Measurements from ENCODE around the gene FBXL20.
"Not testable (repeated sequence)": the region's sequence is repeated elsewhere in the genome, so short reads cannot be mapped to it uniquely, and the experiment has no call there.

The FBXL20 gene

DNA sequence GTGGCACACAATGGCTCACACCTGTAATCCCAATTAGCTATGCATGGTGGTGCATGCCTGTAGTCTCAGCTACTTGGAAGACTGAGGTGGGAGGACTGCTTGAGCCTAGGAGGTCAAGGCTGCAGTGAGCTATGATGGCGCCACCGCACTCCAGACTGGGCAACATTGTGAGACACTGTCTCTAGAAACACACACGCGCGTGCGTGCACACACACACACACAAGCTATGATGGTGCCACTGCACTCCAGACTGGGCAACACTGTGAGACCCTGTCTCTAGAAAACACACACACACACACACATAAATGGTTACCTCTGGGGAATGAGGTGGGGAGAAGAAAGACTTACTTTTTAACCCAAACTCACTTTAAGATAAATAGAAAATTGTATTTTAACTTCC, 16.4 kb downstream of the FBXL20 start:
- in situ Hi-C loops (cut with MboI; ENCODE audit: low sequenced_read_pairs): no loop called here

DNA sequence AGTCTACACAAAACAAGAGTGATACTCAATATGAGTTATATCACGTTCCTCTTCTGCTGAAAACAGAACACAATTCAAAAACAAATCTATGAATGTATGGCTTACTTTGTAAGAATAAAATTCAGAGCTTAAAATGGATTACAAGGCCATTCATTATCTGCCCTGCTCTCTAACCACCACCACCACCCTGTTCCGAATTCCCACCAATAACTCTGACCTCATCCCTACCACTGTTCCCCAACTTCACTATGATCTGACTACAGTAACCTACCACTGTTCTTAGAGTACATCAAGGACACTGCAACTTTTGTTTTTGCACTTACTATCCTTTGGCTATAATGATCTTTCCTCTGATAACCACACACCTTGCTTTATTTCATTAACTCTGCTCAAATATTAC, 21.3 kb downstream of the FBXL20 start:
- in situ Hi-C loops (cut with MboI; ENCODE audit: low sequenced_read_pairs): no loop called here

DNA sequence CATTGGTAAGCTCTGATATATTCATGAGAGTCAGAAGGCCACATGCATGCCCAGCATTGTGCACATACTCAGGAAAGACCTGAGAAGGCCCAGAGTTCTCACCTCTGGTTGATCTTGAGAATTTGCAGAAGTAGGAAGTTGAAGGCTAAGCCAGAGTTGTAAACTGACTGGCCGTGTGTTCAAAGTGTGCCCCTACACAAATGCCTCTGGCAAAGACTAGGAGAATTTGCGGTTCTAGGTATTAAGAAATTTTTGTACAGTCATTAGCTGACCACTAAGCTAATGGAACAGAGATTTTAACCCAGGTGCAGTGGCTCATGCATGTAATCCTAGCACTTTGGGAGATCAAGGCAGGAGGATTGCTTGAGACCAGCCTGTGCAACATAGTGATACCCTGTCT, 25.0 kb downstream of the FBXL20 start:
- in situ Hi-C loops (cut with MboI; ENCODE audit: low sequenced_read_pairs): no loop called here

DNA sequence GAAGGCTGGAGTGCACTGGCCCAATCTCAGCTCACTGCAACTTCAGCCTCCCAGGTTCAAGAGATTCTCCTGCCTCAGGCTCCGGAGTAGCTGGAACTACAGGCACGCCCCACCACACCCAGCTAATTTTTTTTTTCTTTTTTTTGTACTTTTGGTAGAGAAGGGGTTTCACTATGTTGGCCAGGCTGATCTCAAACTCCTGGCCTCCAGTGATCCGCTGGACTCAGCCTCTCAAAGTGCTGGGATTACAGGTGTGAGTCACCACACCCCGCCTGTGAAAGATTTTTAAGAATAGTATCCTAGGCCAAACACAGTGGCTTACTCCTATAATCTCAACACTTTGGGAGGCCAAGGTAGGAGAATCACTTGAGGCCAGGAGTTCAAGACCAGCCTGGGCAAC, 33.6 kb downstream of the FBXL20 start:
- in situ Hi-C loops (cut with MboI; ENCODE audit: low sequenced_read_pairs): not testable (repeated sequence)

DNA sequence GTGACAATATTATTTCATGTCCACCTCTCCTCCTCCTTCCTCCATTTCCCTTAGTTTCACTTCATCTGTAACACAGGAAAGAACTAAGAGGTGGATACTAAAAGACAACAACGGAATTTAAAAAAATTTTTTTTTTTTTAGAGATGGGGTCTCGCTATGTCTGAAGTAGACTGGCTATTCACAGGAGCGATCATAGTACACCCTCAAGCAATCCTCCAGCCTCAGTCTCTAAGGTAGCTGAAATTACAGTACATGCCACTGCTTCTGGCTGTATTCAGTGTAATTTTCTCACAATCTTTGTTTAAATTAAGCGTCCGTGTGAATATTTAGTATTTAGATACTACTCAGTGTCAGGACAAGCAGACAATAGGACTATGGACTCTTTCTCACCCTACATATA, 35.6 kb downstream of the FBXL20 start:
- in situ Hi-C loops (cut with MboI; ENCODE audit: low sequenced_read_pairs): no loop called here

DNA sequence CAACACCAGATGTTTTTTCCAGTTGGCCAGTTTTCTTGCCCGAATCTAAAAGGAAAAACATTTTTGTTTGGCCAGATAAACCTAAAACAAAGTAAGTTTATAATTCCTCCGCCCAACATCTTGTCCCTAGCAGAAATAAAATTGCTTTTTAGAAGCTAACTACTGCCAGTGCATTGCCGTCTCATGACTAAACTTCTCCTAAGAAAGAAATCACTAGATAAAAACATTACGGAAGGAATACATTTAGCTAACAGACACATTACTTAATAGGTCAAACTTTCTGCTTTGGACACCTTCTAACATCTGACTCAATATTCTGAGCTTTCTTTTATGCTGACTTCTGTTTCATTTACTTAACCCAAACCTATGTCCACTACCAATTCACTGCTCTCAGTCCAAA, 36.2 kb downstream of the FBXL20 start:
- in situ Hi-C loops (cut with MboI; ENCODE audit: low sequenced_read_pairs): no loop called here

DNA sequence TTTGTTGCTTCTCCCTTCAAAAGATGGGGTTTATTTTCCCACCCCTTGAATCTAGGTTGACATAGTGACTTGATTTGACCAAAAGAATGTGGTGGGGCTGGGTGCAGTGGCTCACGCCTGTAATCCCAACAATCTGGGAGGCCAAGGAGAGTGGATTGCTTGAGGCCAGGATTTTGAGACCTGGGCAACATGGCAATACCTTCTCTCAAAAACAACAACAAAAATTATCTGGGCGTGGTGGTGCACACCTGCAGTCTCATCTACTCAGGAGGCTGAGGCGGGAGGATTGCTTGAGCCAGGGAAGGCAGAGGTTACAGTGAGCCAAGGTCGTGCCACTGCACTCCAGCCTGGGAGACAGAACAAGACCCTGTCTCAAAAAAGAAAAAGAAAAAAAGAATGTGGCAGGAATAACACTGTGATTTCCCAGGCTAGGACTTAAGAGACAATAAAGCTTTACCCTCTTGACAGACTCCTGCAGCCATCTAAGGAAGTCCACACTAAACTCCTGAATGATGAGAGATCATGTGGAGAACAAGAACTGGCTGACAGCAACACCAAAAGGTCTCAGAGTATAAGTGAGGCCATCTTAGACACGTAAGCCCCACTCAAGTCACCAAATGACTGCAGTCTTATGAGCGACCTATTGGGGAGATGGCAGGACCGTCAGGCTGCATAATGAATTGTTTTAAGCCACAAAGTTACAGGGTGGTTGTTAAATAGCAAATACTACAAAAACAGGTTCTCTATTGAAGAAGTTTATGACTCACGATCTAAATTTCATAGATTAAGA, 37.0 kb downstream of the FBXL20 start:
- in situ Hi-C loops (cut with MboI; ENCODE audit: low sequenced_read_pairs): no loop called here

DNA sequence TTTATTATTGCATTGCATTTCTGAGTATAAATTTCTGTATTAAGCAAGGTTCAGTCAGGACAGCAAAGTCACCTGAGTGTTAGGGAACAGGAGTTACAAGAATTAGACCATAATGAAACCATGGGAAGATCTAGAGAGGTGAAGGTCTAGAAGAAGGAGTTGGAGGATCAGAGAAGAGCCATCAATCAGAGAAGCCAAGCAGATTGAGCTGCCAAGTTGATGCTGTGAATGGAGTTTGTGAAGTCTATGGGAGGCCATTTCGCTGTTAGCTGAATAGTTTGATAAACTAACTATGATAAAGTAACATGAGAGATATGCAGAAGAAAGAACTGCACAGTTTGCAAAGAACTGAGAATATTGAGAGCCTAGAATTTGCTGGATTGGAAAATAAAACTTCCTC, 40.4 kb downstream of the FBXL20 start:
- in situ Hi-C loops (cut with MboI; ENCODE audit: low sequenced_read_pairs): no loop called here

DNA sequence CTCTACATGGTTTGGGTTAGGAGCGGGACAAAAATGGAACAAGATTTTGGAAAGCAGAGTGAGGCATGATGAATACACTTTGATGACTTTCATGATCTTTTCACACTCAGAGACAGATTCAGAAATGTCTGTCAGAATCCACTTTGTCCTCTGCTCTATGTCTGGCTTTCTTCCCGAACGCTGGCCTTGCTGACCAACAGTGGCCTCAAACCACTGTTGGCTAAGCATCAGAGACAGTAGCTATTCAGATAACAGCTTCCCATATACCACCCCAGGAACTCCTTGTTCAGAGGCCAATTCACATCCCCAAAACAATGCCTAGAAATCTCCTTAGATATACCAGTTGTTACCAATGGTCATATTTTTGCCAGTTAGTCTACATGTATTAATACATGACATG, 40.9 kb downstream of the FBXL20 start:
- in situ Hi-C loops (cut with MboI; ENCODE audit: low sequenced_read_pairs): no loop called here

DNA sequence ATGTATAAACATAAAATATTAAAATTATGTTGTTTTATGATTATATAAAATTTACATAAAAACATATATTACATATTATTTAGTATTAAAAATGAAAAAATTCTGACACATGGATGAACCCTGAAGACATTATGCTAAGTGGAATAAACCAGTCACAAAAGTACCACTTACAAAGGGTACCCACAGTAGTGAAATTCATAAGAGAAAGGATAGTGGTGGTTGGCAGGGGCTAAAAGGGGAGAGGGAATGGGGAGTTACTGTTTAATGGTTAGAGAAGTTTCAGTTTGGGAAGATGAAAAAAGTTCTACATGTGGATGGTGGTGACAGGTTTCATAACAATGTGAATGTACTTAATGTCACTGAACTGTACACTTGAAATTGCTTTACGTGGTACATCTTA, 41.4 kb downstream of the FBXL20 start:
- in situ Hi-C loops (cut with MboI; ENCODE audit: low sequenced_read_pairs): no loop called here

DNA sequence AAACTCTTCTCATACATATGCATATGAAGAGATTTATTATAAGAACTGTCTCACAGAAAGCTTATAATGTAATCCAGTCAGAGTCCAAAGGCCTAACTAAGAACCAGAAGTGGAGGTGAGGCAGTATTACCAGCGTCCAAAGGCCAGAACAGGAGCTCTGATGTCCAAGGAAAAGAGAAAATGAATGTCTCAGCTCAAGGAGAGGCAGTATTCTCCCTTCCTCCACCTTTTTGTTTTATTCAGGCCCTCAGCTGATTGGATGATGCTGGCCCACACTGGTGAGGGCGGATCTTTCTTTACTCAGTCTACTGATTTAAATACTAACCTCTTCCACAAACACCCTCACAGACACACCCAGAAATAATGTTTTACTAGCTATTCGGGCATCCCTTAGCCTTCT, 43.4 kb downstream of the FBXL20 start:
- in situ Hi-C loops (cut with MboI; ENCODE audit: low sequenced_read_pairs): no loop called here

DNA sequence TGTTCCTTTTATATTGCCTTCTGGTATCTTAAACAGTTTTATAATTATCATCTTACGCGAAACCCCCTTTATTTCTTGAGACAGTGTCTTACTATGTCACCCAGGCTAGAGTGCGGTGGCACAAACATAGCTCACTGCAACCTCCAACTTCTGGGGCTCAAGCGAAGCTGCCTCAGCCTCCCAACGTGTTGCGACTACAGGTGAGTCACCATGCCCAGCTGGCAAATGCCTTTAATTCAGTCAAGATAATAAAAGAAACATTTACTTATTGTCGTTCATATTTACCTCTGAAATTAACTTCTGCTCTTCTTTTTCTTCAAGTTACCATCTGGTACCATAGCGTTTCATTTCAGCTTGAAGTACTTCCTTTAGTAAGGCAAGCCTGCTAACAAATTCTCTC, 43.9 kb downstream of the FBXL20 start:
- in situ Hi-C loops (cut with MboI; ENCODE audit: low sequenced_read_pairs): no loop called here

DNA sequence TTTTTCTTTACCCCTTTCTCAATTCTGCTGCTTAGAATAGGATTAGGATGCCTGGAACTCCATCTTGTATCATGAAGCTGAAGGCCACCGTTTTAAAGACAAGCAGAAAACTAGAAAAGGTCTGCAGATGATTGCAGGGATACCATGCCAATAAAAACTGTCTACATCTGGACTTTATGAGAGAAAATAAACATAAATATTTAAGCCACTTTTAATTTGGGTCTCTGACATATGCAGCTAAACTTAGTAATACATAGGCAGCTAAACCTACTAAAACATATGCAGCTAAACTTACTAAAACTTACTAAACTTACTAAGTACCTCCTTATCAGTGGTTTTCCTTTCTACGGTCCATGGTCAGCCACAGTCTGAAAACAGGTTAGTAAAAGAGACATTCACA, 48.4 kb downstream of the FBXL20 start:
- in situ Hi-C loops (cut with MboI; ENCODE audit: low sequenced_read_pairs): no loop called here

DNA sequence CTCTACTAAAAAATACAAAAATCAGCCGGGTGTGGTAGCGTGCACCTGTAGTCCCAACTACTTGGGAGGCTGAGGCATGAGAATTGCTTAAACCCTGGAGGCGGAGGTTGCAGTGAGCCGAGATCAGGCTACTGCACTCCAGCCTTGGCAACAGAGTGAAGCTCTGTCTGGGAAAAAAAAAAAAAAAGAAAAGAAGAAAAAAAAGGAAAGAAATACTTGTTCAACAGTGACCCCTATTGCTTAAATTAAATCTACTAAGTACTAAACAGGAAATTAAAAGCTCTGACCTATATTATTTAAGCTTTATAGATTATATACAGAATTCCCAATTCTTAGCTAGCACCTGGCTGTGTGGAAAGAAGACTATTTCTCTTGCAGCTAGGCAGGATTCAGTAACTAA, 48.9 kb downstream of the FBXL20 start:
- in situ Hi-C loops (cut with MboI; ENCODE audit: low sequenced_read_pairs): no loop called here

DNA sequence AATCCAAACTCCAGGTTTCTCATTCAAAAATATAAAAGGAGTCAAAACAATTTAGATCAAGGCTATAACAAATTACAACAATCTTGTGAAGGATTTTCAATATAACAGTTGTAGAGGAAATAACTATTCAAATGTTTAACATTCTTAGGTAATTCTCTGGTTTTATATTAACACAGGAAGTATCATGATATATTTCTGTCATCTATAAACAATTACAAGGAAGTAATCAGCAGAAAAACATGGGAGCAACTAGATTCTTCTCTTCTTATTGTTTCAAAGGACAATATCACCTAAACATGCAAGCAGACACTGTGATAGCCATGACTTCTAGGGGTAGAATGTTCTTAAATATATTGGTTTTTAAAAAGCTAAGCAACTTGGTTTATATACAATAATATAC, 49.9 kb downstream of the FBXL20 start:
- in situ Hi-C loops (cut with MboI; ENCODE audit: low sequenced_read_pairs): no loop called here

DNA sequence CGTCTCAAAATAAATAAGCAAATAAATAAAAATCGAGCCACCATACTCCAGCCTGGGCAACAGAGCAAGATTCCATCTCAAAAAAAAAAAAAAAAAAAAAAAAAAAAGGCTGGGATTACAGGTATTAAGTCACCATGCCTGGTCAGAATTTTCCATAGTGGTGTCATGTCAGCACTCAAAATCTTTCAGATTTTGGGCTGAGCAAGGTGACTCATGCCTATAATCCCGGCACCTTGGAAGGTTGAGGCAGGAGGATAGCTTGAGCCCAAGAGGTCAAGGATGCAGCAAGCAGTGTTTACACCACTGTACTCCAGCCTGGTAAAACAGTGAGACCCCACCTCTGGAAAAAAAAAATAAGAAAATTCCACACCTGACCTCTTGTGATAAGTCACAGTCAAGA, 52.2 kb downstream of the FBXL20 start:
- in situ Hi-C loops (cut with MboI; ENCODE audit: low sequenced_read_pairs): no loop called here

DNA sequence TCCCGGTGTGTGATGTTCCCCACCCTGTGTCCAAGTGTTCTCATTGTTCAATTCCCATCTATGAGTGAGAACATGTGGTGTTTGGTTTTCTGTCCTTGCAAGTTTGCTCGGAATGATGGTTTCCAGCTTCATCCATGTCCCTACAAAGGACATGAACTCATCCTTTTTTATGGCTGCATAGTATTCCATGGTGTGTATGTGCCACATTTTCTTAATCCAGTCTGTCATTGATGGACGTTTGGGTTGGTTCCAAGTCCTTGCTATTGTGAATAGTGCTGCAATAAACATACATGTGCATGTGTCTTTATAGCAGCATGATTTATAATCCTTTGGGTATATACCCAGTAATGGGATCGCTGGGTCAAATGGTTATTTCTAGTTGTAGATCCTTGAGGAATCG, 54.6 kb downstream of the FBXL20 start:
- in situ Hi-C loops (cut with MboI; ENCODE audit: low sequenced_read_pairs): not testable (repeated sequence)

DNA sequence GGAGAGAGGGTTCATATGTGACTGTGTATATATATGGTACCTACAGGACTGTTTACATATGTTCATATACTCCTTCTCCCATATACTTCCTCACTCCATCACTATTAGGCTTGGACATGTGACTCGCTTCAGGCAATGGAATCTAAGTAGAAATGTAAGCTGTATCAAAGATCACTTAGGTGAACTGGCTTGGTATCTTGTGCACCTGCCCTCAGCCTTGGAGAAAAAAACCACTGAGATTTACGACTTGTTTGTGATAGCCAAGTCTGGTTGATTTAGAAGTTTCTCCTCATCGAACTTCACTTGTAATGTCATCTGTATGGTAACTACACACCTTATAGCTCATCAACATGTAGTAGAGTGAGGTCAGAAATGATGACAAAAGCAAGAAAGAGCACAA, 59.9 kb downstream of the FBXL20 start:
- in situ Hi-C loops (cut with MboI; ENCODE audit: low sequenced_read_pairs): no loop called here

DNA sequence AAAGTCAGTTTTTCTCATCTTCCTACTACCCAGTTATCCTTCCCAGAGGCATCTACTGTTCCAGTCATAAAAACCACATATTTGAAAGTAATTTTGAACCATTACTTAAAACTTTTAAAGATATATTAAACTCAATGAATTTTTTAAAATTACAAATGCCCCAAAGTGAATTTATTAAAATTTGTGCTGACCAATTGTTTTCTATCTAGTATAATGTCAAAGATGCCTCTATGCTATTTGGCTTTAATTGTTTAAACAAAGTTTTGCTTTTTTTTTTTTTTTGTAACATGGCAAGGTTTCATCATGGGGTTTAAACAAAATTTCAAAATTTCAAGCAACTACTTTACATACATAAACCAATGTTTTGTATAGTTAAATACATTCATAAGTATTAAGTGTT, 60.7 kb downstream of the FBXL20 start:
- in situ Hi-C loops (cut with MboI; ENCODE audit: low sequenced_read_pairs): no loop called here

DNA sequence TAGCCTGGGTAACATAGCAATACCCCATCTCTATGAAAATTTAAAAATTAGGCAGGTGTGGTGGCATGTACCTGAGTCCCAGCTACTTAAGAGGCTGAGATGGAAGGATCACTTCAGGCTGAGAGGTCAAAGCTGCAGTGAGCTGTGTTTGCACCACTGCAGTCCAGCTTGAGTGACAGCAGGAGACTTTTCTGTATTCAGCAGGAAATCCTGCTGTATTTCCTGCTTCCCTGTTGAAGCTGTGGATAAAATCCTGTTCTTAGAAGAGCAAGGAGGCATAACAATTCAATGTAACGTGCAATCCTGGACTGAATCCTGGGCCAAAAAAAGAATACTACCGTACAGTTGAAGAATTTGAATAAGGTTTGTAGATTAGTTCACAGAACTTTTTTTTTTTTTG, 62.2 kb downstream of the FBXL20 start:
- in situ Hi-C loops (cut with MboI; ENCODE audit: low sequenced_read_pairs): no loop called here

DNA sequence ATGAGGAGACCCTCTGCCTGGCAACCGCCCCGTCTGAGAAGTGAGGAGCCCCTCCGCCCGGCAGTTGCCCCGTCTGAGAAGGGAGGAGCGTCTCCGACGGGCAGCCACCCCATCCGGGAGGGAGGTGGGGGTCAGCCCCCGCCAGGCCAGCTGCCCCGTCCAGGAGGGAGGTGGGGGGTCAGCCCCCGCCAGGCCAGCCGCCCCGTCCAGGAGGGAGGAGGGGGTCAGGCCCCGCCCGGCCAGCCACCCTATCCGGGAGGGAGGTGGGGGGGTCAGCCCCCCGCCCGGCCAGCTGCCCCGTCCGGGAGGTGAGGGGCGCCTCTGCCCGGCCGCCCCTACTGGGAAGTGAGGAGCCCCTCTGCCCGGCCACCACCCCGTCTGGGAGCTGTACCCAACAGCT, 63.8 kb downstream of the FBXL20 start:
- in situ Hi-C loops (cut with MboI; ENCODE audit: low sequenced_read_pairs): not testable (repeated sequence)

DNA sequence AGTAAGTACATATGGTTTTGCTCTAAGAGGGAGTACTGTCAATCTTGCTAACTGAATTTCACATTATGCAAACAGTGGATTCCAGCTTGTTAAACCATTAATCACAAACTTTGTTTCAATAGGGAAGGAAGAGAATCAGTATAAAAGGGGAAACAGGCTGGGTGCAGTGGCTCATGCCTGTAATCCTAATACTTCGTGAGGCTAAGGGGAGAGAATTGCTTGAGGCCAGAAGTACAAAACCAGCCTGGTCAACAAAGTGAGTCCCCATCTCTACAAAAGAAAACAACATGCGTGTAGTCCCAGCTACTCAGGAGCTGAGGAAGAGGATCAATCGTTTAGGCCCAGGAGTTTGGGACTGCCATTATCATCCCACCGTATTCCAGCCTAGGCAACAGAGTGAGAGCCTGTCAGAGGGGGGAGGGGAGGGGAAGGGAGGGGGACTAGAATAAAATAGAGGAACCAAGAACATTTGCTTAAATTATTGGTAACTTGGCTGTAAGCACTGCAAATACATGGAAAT, 65.7 kb downstream of the FBXL20 start:
- in situ Hi-C loops (cut with MboI; ENCODE audit: low sequenced_read_pairs): no loop called here

All from HL-60/S4 treated with phorbol 12-myristate 13-acetate at 8.2 ng/mL for 4 days and 3 days (cell line).